Epithelial cell of esophagus (primary cell): ENCODE measurements around the gene NOXO1.
"Not testable (repeated sequence)": the region's sequence is repeated elsewhere in the genome, so short reads cannot be mapped to it uniquely, and the experiment has no call there.

Experiments used
- DNase-seq: peaks from one replicate; pipeline ENCODE4 v3.0.0; 2010; ENCODE audit warnings: low read depth
- H3K4me3 ChIP-seq: 2 replicates; pipeline ENCODE4 v1.5.1; 2011; ENCODE audit warnings: mild to moderate bottlenecking, low read length, control low read depth
- CTCF ChIP-seq: IDR thresholded peaks from 2 replicates; pipeline ENCODE4 v1.5.1; 2011; ENCODE audit warnings: low read depth, mild to moderate bottlenecking, low read length, control low read depth, inconsistent platforms; ENCODE audit not compliant: insufficient read depth; ENCODE audit errors: missing control alignments

NOXO1 gene

GRCh38 chr16:1940273-1941161 lies 40.8 kb downstream of the NOXO1 start:
- no peak overlapping the region for H3K4me3 ChIP-seq
- no peak for DNase-seq
- no peak for TF ChIP-seq CTCF

DNA sequence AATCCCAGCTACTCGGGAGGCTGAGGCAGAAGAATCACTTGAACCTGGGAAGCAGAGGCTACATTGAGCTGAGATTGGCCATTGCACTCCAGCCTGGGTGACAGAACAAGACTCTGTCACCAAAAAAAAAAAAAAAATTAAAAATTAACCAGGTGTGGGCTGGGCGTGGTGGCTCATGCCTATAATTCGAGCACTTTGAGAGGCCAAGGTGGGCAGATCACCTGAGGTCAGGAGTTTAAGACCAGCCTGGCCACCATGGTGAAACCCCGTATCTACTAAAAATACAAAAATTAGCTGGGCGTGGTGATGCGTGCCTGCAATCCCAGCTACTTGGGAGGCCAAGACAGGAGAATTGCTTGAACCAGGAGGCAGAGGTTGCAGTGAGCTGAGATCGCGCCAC lies 41.4 kb downstream of the NOXO1 start:
- not testable (repeated sequence) for H3K4me3 ChIP-seq, DNase-seq

GRCh38 chr16:1938910-1939309 lies 42.4 kb downstream of the NOXO1 start:
- TF ChIP-seq CTCF, result no peak
- no peak overlapping the region for H3K4me3 ChIP-seq
- no peak for DNase-seq

DNA sequence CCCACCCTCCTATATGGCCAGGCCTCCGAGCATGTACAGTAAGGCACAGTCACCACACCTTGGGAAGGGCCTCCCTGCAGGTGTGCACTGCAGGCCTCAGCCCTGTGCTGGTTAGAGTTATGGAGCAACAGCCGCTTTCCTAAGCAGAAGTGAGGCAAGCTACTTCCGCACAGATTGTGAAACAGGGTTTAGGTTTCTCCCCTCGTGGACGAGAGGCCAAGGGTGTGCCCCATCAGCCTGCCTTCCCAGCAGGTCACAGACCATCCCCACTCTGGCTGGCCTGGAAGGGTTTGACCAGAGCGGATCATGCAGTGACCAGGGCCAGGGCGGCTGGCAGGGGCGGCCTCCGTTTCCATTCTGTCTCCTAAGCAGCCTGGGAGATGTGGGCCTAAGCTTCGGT lies 43.0 kb downstream of the NOXO1 start:
- H3K4me3 ChIP-seq, result no peak overlapping the region
- no peak for TF ChIP-seq CTCF
- no peak for DNase-seq

- no peak overlapping the region for H3K4me3 ChIP-seq
- no peak for TF ChIP-seq CTCF
- no peak for DNase-seq
These were observed 44.3 kb downstream of the NOXO1 start for GRCh38 chr16:1936945-1937479.

DNA sequence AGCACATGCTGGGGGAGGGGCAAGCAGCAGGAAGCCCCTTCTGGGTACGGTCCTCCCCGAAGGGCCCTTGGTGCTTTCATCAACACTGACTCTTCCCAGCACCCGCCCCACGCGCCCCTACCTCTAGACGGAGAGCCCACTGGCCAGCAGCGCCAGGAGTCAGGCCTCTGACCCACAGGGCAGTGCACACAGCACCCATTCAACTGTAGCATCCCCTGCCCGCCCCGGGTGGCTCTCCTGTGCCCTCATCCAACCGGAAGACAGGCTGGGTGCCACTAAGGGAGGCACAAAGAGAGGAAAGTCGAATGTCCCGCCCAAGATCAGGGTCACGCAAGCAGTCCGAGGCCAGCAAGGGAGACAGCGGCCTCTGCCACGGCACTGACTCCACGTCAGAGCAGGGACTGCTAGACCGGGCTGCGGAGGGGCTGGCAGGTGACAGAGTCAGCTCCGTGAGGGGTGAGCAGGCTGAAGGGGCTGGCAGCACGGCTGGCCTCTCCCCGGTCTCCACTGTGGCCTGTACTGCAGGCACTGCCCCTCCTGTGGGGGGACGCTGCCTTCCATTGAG lies 48.1 kb downstream of the NOXO1 start:
- no peak for DNase-seq
- H3K4me3 ChIP-seq, result no peak overlapping the region
- no peak for TF ChIP-seq CTCF

- peak; percentile 53 for DNase-seq
- peak; percentile 63 for TF ChIP-seq CTCF
These were observed 48.9 kb downstream of the NOXO1 start for GRCh38 chr16:1932050-1933028.

More at GRCh38 chr16:1932050-1933028, 48.9 kb downstream of the NOXO1 start:
- H3K4me3 ChIP-seq, result no peak overlapping the region
